GM08714 (cell line): ENCODE results near the gene LRBA.

Experiments used
- H3K4me3 ChIP-seq: fragments of 200-500 bp; sonication (Bioruptor generic); 2 replicates; pipeline ENCODE4 v1.5.1; 2014; ENCODE audit warnings: mild to moderate bottlenecking, low read length, inconsistent platforms
- ZNF274 ChIP-seq: IDR thresholded peaks from 2 replicates; pipeline ENCODE4 v1.6.1; 2012; ENCODE audit warnings: mild to moderate bottlenecking, low read depth, low read length

The LRBA gene

DNA sequence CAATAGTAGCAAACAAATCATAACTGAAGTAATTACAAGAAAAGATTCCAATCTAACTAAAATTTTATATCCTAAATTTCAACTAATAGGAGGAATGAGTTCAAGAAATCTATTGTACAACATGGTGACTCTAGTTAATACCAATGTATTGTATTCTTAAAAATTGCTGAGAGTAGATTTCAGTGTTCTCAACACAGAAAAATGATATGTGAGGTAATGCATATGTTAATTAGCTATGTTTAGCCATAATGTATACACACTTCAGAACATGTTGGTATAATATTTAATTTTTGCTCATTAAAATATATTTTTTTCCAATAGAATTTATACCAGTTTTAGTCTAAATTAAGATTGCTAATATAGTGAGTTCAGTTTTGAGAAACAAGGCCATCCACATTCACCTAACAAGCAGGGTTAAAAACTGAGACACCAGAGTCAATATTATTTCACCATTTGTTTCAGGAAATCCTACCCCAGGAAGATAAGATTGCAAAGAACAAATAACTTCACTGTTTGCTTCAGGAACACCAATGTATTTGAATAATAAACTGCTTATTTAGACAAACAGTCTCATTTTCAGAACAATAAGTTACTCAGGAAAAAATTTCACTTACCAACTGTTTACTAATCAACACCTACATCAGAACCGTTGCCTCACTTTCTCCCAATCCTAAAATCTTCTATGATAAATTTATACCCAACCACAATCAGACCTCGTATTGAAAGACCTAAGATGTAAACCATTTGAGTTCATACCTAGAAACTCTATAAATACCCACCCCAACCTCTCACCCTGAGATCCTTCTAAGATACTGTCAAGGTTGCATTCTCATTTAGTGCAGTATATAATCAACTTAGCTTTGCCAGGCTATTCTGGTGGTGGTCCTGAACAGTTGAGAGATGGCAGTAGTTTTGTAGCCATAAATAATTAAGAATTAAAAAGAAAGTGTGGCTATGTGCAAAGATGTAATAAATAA, 300.3 kb downstream of the LRBA start:
- H3K4me3 ChIP-seq = no peak overlapping the region
- TF ChIP-seq ZNF274 = no peak

DNA sequence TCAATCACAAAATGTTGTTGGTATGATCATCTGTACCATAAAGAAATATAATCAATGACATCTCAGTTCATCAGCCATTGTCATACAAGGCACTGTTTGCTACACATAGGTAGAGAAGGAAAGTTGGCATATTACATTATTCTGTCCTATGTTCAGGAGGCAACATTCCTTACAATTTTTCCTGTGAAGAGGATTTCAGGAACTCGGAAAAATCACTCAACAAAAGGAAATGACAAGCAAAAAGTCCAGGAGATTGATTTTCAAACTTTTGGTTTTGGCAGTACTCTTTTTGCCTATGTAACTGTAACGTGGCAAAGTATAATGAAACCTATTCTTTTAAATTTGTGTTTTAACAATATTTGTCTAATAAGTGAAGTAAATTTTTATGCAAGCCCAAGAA, 301.8 kb downstream of the LRBA start:
- no peak for TF ChIP-seq ZNF274
- no peak overlapping the region for H3K4me3 ChIP-seq

GRCh38 chr4:150710770-150711375, 304.2 kb downstream of the LRBA start:
- TF ChIP-seq ZNF274 = no peak
- no peak overlapping the region for H3K4me3 ChIP-seq

- TF ChIP-seq ZNF274 = no peak
- no peak overlapping the region for H3K4me3 ChIP-seq
These were observed 307.1 kb downstream of the LRBA start for GRCh38 chr4:150708004-150708403.

DNA sequence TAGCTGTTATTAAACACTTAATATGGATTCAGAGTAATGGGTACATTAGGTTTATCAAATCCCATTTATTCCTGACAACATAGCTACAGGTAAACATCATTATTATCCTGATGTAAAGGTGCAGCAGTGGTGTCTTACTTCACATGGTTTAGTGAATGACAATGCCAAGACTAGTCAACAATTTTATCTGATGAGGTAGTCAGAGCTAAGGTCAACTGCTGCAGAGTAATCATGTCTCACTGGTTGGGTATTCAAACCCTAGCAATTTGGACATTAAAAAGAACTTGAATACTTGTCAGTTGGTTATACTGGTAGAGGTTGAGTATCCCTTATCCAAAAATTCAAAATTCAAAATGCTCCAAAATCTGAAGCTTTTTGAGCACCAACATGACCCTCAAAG, 315.5 kb downstream of the LRBA start:
- no peak overlapping the region for H3K4me3 ChIP-seq
- TF ChIP-seq ZNF274 = no peak

DNA sequence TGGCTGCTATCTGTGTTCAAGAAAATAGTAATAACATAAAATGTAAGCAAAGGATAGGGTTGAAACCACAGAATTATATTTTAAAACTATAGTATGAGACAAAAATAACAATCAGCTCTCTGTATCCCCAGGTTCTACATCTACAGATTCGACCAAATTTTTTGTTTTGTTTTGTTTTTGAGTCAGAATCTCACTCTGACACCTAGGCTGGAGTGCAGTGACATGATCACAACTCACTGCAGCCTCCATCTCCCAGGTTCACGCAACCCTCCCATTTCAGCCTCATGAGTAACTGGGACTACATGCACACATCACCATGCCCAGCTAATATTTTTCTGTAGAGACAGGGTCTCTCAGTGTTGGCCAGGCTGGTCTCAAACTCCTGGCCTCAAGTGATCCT, 319.9 kb downstream of the LRBA start:
- no peak for TF ChIP-seq ZNF274
- no peak overlapping the region for H3K4me3 ChIP-seq

- no peak overlapping the region for H3K4me3 ChIP-seq
These were observed 320.6 kb downstream of the LRBA start for GRCh38 chr4:150694438-150694837.

DNA sequence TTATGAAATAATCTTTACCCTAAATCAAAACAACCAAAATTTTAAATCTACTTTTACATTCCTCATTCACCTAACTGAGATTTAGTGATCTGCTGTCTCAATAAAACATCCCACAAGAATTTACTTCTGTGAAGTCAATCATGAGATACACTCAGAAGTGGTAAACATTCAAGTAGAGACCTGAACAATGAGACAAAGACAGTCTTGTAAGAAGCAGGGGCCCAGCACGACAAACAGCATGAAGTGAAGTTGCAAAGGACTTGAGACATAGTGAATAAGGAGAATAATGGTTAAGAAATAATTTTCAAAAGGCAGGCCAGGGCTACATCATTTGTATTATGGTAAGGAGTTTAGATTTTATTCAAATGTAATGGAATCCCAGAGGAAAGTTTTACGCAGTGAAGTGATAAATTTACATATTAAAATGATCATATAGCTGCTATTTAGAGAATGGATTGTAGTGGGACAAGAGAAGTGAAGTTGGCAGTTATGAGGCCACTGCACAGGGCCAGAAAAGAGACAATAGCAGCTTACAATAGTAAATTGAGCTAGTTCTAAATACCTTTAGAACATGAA, 331.2 kb downstream of the LRBA start:
- H3K4me3 ChIP-seq = no peak overlapping the region
- TF ChIP-seq ZNF274 = no peak

More at GRCh38 chr4:150694438-150694837, 320.6 kb downstream of the LRBA start:
- TF ChIP-seq ZNF274 = no peak

GRCh38 chr4:150682126-150682525, 333.0 kb downstream of the LRBA start:
- no peak for TF ChIP-seq ZNF274

GRCh38 chr4:150681063-150681462, 334.0 kb downstream of the LRBA start:
- no peak overlapping the region for H3K4me3 ChIP-seq
- no peak for TF ChIP-seq ZNF274

More at GRCh38 chr4:150682126-150682525, 333.0 kb downstream of the LRBA start:
- no peak overlapping the region for H3K4me3 ChIP-seq

- TF ChIP-seq ZNF274 = no peak
- H3K4me3 ChIP-seq = no peak overlapping the region
These were observed 334.4 kb downstream of the LRBA start for GRCh38 chr4:150680651-150681050.

- no peak overlapping the region for H3K4me3 ChIP-seq
- no peak for TF ChIP-seq ZNF274
These were observed 335.2 kb downstream of the LRBA start for GRCh38 chr4:150679765-150680343.

DNA sequence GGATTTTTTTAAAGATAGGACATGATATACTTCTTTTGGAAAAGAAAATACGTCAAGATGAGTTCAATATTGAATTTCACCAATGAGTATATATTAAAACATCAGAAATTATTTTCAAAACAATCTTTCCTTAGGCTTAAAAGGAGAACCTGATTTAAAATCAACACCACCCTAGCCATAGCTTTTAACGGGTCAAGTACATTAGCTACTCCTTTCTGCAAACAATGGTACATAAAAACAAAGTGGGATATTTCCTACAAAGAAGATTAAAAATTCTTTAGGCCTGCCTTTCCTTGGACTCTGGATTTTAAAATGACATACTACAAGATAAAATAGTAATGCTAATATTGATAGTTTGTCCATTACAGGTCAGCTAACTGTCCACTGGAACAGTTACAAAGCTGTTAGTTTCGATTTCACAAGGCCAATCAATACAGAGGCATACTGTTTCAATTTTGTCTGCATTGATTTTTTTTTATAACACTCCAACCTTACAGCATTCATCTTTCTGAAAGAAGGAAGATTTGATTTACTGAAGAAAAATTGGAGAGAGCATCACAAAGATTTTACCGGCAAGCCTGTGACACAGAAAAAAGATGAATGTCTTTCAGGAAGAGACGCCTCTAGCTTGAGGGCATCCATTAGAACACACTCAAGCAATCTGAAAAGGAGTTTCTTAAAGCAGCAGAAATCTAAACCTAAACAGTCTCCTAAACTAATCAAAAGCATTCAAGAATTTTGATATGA, 335.9 kb downstream of the LRBA start:
- no peak for TF ChIP-seq ZNF274

DNA sequence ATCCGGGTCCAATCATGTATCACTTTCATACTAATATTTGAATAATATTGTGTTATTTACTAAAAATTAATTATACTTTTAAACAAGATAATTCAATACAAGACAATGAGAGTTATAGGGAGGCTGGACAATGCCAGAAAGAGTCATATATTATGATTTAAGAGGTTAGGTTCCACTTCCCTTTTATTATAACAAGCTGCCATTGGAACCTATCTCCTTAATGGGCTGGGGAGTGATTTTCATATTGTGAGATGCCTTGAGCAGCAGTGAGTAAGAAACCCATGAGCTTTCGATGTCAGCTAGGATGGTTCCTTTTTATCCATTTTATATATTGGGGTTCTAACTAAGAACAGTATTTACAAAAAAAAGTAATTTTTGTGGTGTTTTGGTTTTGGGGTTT, 341.3 kb downstream of the LRBA start:
- no peak overlapping the region for H3K4me3 ChIP-seq
- TF ChIP-seq ZNF274 = no peak

More for the DNA sequence above, 335.9 kb downstream of the LRBA start:
- no peak overlapping the region for H3K4me3 ChIP-seq

DNA sequence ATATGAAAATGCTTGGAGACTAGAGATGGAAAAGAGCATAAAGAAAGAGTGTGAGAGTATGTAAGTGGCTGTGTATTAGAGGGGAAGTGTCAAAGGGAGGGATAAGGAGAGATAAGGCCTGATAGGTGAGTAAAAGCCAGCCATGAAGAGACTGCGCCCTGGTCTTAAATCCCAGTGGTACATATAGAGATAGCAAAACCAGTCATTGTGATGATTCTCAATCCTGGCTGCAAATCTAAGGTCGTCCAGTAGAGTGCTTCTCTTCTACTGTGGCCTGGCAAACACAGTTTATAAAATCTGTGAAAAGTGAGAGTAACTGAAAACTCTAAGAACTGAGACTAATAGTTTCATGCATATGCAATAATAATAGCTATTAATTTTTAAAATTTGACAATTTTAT, 346.3 kb downstream of the LRBA start:
- no peak overlapping the region for H3K4me3 ChIP-seq
- no peak for TF ChIP-seq ZNF274
